H1 (cell line): ENCODE data around the gene NEDD9. TPM values are rescaled to one million over a fixed set of nuclear protein-coding genes. Genes with fewer than 3 reads are reported as not detected.

ENCODE experiments used
- CTCF ChIP-seq, 3 experiments: IDR thresholded peaks; 1 replicate in 2 of 3; 2 replicates in 1 of 3; pipeline versions ENCODE4 v1.5.1 to v1.6.1; 2011; ENCODE audit warnings: low read length in 3 of 3, mild to moderate bottlenecking in 3 of 3, inconsistent platforms in 2 of 3, low read depth in 1 of 3, moderate library complexity in 1 of 3; ENCODE audit not compliant: insufficient read depth in 1 of 3; ENCODE audit errors: control extremely low read depth in 1 of 3
- polyA plus RNA-seq, 7 experiments: library from polyadenylated mRNA; depleted of rRNA in 3 of 7; stranded (reverse) in 5 of 7; unstranded in 2 of 7; fragments of >200 nt in 5 of 7; fragments of 200-250 nt in 2 of 7; gene quantifications; 1 replicate in 5 of 7; 2 replicates in 1 of 7; 4 replicates in 1 of 7; pipeline versions ENCODE4 v1.2.1 to v1.2.3, GENCODE V29; 2011 to 2013; ENCODE audit warnings: missing spikeins in 2 of 7, mixed read lengths in 2 of 7
- total RNA-seq: library from RNA; stranded (reverse); fragmentation: NEBNext Ultra II Directional; extraction: Animal tissue kit (Norgen Biotek cat#: 25700); gene quantifications from 2 replicates; pipeline ENCODE4 v1.2.1, GENCODE V29; 2021

NEDD9 gene
- total and polyA plus RNA-seq, 2 of the 8 experiments (the other 6 are each of a cell fraction or from before 2014, with no cell fraction given) = 3.6 to 12.0 TPM

GRCh38 chr6:11280394-11280793, 47.9 kb upstream of the NEDD9 start (continued):
- no peak for TF ChIP-seq CTCF (IDR thresholded peaks at IDR 0.05; ENCODE audit: control extremely low read depth in 1 of 3, insufficient read depth in 1 of 3, low read depth in 1 of 3, low read length in 3 of 3)
